Measurements from ENCODE around the gene GPC3. TPM values are rescaled to one million over a fixed set of nuclear protein-coding genes. Genes with fewer than 3 reads are reported as not detected.

GPC3 gene
- total RNA-seq, 1 experiment from 2014 or later = not detected

GRCh38 chrX:133555782-133556458 is 429.5 kb downstream of the GPC3 start:
- Histone ChIP-seq H3K36me3 (no peaks in the 10 kb centered on the region), H3K4me3 (no peak overlapping the region), H3K27me3 (no peaks in the 10 kb centered on the region), H3K9me3 (no peaks in the 10 kb centered on the region)
- DNase-seq = no peak

DNA sequence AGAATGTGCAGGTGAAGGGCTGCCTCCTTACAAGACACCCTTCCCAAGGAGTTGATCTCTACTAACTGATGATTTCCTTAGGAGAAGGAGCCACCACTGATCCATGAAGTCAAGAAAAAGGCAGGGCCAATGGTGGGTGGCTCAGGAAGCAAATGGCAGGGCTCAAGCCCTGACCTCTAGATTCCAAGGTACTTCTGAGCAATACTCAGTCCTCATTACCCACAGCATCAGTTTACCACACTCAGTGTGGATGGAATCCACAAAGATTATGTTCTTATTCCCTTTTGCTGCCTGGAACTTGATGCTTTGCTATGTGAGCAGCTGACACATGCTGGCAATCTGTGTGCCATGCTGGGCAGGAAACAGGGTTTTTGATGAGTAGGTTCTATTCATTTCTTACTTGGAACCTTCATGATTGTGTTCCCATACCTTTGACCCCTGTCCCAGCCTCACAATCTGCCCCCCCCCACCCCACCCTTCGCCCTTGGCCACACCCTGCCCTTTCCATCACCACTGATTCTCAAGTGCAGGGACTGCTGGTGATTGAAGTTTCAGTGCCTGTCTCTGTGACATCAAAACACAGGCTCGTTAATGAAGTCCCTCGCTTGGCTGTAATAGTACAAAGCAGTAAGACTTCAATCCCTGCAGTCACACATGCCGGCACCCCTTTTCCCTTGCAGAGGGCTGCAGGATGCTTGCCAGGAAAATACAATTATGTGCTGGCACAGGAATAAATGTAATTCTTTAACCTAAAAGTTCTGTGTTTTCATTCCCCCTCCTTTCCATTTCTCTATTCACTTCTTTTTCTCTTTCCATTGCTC is 434.5 kb downstream of the GPC3 start:
- no peaks in the 10 kb centered on the region for H3K9me3 ChIP-seq
- no peak for DNase-seq
- H3K4me3 ChIP-seq = no peak overlapping the region
- H3K27me3 ChIP-seq = no peaks in the 10 kb centered on the region
- H3K36me3 ChIP-seq = no peaks in the 10 kb centered on the region

DNA sequence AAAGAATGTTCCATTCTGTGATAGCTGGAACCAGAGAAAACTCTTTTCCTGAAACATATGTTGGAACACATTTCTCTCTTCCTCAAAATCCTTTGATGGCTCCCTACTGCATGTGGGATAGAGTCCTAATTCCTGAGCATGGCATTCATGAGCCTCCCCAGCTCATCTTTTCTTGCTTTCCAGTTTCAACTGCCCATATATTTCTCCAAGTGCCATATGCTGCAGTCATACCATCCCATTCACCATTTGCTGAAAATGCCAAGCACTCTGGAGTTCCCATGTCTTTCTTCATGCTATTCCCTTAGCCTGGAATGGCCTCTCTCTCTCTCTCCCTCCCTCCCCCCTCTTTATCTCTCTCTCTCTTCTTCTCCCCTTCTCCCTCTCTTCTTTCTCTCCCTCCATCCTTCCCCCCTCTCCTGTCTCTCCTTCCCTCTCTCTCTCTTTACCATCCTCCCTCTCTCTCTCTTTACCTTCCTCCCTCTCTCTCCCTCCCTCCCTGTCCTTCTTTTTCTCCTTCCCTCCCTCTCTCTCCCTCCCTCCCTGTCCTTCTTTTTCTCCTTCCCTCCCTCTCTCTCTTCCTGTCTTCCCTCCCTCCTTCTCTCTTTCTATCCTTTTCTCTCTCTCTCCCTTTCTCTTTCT is 436.0 kb downstream of the GPC3 start:
- Histone ChIP-seq H3K27me3 (no peaks in the 10 kb centered on the region), H3K9me3 (no peaks in the 10 kb centered on the region), H3K36me3 (no peaks in the 10 kb centered on the region), H3K4me3 (no peak overlapping the region)
- DNase-seq = no peak

GRCh38 chrX:133546441-133546840 is 439.0 kb downstream of the GPC3 start:
- H3K4me3 ChIP-seq = no peak overlapping the region
- H3K9me3 ChIP-seq = no peaks in the 10 kb centered on the region
- no peak for DNase-seq
- H3K36me3 ChIP-seq = no peaks in the 10 kb centered on the region
- no peaks in the 10 kb centered on the region for H3K27me3 ChIP-seq

DNA sequence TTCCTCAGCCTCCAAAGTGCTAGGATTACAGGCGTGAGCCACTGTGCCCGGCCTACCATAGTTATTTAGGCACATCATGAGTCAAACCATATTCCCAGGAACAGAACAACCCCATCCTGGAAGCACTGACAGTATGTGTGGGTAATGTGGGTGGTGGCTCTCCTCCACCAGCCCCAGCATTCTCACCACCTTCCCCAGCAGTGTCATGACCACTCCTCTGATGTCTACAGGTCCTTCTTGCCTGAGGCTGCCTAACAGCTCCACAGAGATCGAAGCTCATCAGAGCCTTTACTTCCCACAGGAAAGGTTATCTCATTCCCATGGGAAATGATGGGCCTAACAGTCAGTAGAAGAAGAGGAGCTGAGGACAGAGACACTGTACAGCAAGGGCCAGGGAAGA is 440.6 kb downstream of the GPC3 start:
- Histone ChIP-seq H3K4me3 (no peak overlapping the region), H3K27me3 (no peaks in the 10 kb centered on the region), H3K9me3 (no peaks in the 10 kb centered on the region), H3K36me3 (no peaks in the 10 kb centered on the region)
- DNase-seq = no peak

GRCh38 chrX:133544115-133544514 is 441.3 kb downstream of the GPC3 start:
- H3K36me3 ChIP-seq = no peaks in the 10 kb centered on the region
- H3K9me3 ChIP-seq = no peaks in the 10 kb centered on the region
- DNase-seq = no peak
- no peaks in the 10 kb centered on the region for H3K27me3 ChIP-seq
- H3K4me3 ChIP-seq = no peak overlapping the region

DNA sequence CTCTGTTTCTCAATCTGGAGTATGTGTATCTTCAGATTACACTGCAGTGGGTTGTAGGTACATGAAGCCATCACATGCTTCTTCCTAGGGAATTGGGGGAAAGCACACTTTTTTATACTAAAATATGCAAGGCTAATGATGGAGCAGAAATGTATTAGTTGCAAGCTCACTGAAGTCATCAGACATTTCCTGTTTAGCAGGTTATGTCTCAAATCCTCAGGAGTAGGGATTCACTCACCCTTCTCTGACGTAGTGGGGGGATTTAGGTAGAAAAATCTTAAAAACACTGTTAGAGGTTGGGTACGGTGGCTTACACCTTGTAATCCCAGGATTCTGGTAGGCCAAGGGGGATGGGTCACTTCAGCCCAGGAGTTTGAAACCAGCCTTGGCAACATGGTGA is 441.7 kb downstream of the GPC3 start:
- H3K9me3 ChIP-seq = no peaks in the 10 kb centered on the region

GRCh38 chrX:133542476-133542875 is 442.9 kb downstream of the GPC3 start:
- Histone ChIP-seq H3K36me3 (no peaks in the 10 kb centered on the region), H3K4me3 (no peak overlapping the region), H3K27me3 (no peaks in the 10 kb centered on the region), H3K9me3 (no peaks in the 10 kb centered on the region)
- DNase-seq = no peak

More for the DNA sequence above, 441.7 kb downstream of the GPC3 start:
- Histone ChIP-seq H3K27me3 (no peaks in the 10 kb centered on the region), H3K36me3 (no peaks in the 10 kb centered on the region), H3K4me3 (no peak overlapping the region)
- DNase-seq = no peak

- H3K27me3 ChIP-seq = no peaks in the 10 kb centered on the region
- no peaks in the 10 kb centered on the region for H3K36me3 ChIP-seq
- no peak for DNase-seq
- no peaks in the 10 kb centered on the region for H3K9me3 ChIP-seq
- H3K4me3 ChIP-seq = no peak overlapping the region
Observed at GRCh38 chrX:133541021-133541420, 444.4 kb downstream of the GPC3 start.

DNA sequence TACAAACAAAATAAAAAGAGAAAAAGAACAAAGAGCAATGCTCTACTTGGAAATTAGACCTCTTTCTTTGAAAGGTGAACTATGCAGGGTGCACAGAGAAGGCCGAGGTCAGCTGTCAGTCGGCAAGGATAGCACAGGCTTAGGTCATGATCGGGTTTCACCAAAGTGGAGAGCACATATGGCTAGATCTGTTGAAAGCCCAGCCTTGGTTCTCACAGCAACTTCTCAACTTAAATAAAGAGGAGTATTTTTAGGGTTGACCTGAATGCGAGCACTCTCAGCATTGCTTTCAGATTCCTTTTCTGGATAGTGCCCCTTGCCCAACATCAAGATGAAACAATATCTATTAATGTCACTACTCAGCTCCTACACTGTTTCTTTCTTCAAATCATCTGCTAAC is 447.2 kb downstream of the GPC3 start:
- no peak for DNase-seq
- no peaks in the 10 kb centered on the region for H3K36me3 ChIP-seq
- no peaks in the 10 kb centered on the region for H3K9me3 ChIP-seq
- H3K27me3 ChIP-seq = no peaks in the 10 kb centered on the region
- no peak overlapping the region for H3K4me3 ChIP-seq

DNA sequence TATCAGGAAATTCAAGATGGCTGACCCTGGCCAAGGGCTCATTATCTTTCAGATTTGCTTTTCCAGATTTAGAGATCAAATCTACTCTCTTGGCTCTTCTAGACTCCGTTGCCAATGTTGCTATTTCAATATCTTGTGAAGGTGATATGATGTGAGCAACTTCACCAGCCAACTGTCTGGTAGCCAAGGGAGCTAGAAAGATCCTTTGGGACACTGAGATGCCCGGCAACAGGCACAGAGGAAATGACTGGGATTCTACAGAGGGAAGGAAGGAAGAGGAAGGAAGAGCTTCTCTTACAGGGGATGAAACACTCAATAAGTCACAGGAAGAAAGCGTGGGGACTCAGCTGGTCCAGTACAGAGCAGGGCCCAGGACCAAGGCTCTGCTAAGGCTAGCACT is 448.3 kb downstream of the GPC3 start:
- Histone ChIP-seq H3K9me3 (no peaks in the 10 kb centered on the region), H3K4me3 (no peak overlapping the region), H3K36me3 (no peaks in the 10 kb centered on the region), H3K27me3 (no peaks in the 10 kb centered on the region)
- DNase-seq = no peak

GRCh38 chrX:133535066-133535465 is 450.3 kb downstream of the GPC3 start:
- Histone ChIP-seq H3K9me3 (no peaks in the 10 kb centered on the region), H3K4me3 (no peak overlapping the region), H3K27me3 (no peaks in the 10 kb centered on the region), H3K36me3 (no peaks in the 10 kb centered on the region)
- no peak for DNase-seq

DNA sequence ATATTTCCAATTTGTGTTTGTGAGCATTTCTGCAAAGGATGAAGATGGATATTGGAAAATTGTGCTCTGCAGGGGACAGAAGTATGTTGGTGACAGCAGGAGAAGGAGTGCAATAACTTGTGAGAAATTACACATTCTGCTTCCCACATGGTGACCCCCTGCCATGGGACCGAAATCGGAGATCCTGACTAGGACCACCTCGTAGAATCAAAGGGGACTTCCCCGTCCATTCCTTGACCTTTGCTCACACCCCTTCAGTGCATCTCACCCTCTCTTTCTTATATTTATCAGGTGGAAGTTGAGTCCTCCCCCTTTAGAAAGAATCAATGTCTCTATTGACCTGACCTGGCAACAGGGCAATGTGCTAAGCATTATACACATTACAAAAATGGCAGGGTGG is 451.2 kb downstream of the GPC3 start:
- Histone ChIP-seq H3K9me3 (no peaks in the 10 kb centered on the region), H3K36me3 (no peaks in the 10 kb centered on the region), H3K27me3 (no peaks in the 10 kb centered on the region), H3K4me3 (no peak overlapping the region)
- no peak for DNase-seq

DNA sequence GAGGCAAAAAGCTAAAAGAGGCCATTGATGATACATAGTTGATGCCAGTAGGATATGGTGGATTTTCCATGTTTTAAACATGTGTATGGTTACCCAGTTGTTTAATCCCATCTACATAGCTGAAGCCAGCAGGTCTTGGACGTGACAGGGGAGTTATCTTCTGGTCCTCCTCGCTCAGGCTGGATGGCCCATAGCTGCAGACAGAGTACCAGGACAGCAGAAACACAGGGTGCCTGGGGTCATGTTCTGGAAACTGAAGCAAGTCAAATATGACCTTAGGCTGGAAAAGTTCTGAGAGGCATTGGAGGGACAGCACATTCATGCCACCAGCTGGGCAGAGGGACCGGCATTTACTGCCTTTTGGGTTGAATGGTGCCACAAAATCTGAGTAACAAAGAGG is 452.1 kb downstream of the GPC3 start:
- no peaks in the 10 kb centered on the region for H3K27me3 ChIP-seq
- H3K4me3 ChIP-seq = no peak overlapping the region
- DNase-seq = no peak
- H3K36me3 ChIP-seq = no peaks in the 10 kb centered on the region
- H3K9me3 ChIP-seq = no peaks in the 10 kb centered on the region

GRCh38 chrX:133530960-133531359 is 454.4 kb downstream of the GPC3 start:
- no peaks in the 10 kb centered on the region for H3K27me3 ChIP-seq
- H3K9me3 ChIP-seq = no peaks in the 10 kb centered on the region
- H3K4me3 ChIP-seq = no peak overlapping the region
- no peak for DNase-seq
- H3K36me3 ChIP-seq = no peaks in the 10 kb centered on the region

DNA sequence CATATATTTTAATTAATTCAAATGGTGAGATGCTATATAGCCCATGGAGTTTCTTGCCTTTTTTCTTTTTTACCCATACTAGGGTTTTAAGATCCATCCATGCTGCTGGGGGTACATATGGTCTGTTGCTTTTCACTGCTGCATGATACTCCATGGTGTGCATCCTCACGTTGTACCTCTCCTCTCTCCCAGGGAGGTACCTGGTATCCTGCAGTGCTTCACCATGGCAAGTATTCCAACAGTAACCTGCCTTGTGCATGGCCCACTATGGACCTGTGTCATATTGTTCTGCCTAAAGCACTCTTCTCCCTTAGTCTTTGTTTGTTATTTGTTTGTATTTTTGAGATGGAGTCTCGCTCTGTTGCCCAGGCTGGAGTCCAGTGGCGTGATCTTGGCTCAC is 455.8 kb downstream of the GPC3 start:
- Histone ChIP-seq H3K9me3 (no peaks in the 10 kb centered on the region), H3K4me3 (no peak overlapping the region), H3K27me3 (no peaks in the 10 kb centered on the region), H3K36me3 (no peaks in the 10 kb centered on the region)
- no peak for DNase-seq

DNA sequence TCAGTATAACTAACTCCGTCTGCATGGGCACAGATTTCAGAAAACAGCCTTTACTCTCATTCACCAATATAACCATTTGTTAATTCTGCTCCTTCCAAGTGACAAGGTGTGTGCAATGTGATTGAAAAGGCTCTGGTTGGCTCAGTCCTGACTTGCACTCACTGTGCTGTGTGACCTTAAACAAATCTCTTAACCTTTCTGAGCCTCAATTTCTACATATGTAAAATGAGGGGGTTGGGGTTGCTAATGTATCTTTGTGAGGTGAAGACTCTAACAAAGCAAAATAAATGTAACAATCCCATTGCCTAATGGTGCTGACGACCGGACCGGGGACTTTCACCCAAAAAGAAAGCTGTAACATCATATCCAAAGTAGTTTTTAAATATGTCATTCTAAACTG is 457.6 kb downstream of the GPC3 start:
- H3K27me3 ChIP-seq = no peaks in the 10 kb centered on the region
- H3K9me3 ChIP-seq = no peaks in the 10 kb centered on the region
- H3K4me3 ChIP-seq = no peak overlapping the region
- no peaks in the 10 kb centered on the region for H3K36me3 ChIP-seq
- DNase-seq = no peak

- no peak for DNase-seq
- H3K9me3 ChIP-seq = no peaks in the 10 kb centered on the region
- H3K4me3 ChIP-seq = no peak overlapping the region
- no peaks in the 10 kb centered on the region for H3K36me3 ChIP-seq
- H3K27me3 ChIP-seq = no peaks in the 10 kb centered on the region
Observed at GRCh38 chrX:133527415-133527814, 458.0 kb downstream of the GPC3 start.

Data from MG63 (cell line).